OCI-LY7 (cell line): ENCODE data around the gene AOAH.

Source experiments
- EZH2phosphoT487 ChIP-seq: fragments of 200-600 bp; sonication (generic); IDR thresholded peaks from 2 replicates; pipeline ENCODE4 v1.6.1; 2018; ENCODE audit warnings: low read depth, borderline replicate concordance, mild to moderate bottlenecking, mixed run types, antibody characterized with exemption, low read length, moderate library complexity, mixed read lengths
- TF ChIP-seq, protein P1 (sequence below): fragments of 200-600 bp; sonication (generic); conservative IDR thresholded peaks from 2 replicates; pipeline ENCODE4 v1.5.1; 2014; ENCODE audit warnings: mild to moderate bottlenecking, antibody characterized with exemption, low read length, moderate library complexity, mixed read lengths

DNA sequence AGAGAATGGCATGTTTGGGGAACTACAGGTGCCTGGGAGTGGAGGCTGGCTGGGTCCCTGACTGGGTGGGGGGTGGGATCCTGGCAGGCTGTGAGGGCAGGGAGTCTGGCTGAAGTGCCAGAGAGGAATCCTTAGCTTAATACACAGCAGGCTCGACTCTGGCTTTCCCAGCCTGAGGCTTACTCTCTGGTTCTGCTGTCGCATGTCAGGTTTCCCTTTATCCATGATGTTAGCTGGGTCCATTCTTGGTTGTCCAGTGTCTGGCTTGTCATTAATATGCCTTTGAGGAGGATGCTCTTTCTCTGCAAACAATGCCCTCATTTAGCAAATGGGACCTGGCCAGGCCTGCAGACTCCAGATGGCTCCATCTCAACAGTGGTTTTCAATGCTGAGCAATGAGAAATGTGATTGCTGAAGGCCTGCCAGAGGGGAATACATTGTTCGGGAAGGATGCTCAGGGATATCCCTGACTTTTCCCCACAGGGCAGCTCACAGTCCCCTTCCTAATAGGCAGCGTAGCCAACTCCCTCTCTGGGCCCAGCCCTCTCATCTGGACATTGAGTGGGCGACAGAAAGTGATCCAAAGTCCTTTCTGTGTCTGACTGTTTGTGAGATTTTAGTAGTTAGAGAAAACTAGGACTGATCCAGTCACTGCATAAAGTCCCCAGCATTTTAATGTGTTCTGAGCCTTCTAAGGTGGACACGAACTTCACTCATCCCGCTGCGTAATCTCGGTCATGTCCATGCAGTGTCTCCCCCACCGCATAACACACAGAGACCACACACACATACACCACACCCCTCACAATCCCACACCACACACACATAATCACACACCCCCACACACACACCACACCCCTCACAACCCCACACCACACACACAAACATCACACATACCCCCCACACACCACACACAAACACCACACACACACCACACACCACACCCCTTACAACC is 209.7 kb downstream of the AOAH start:
- TF ChIP-seq, protein P1, sequence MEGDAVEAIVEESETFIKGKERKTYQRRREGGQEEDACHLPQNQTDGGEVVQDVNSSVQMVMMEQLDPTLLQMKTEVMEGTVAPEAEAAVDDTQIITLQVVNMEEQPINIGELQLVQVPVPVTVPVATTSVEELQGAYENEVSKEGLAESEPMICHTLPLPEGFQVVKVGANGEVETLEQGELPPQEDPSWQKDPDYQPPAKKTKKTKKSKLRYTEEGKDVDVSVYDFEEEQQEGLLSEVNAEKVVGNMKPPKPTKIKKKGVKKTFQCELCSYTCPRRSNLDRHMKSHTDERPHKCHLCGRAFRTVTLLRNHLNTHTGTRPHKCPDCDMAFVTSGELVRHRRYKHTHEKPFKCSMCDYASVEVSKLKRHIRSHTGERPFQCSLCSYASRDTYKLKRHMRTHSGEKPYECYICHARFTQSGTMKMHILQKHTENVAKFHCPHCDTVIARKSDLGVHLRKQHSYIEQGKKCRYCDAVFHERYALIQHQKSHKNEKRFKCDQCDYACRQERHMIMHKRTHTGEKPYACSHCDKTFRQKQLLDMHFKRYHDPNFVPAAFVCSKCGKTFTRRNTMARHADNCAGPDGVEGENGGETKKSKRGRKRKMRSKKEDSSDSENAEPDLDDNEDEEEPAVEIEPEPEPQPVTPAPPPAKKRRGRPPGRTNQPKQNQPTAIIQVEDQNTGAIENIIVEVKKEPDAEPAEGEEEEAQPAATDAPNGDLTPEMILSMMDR = no peak
- no peak for TF ChIP-seq EZH2phosphoT487
